Esophagus muscularis mucosa (tissue), 4 donors: ENCODE data around the gene UCHL5.

Experiments used
- EP300 ChIP-seq: sonication (generic); formaldehyde crosslinking; IDR thresholded peaks from one replicate; pipeline ENCODE4 v1.6.1; 2017; ENCODE audit warnings: antibody characterized with exemption
- POLR2A ChIP-seq: fragments of 450-650 bp; IDR thresholded peaks from one replicate; pipeline ENCODE4 v1.6.1; 2017; ENCODE audit warnings: antibody characterized with exemption, moderate library complexity, mild to moderate bottlenecking, low read depth
- POLR2AphosphoS5 ChIP-seq, 2 donors: sonication (generic); formaldehyde crosslinking; IDR thresholded peaks; one replicate each; pipeline ENCODE4 v1.6.1; 2017; ENCODE audit warnings: antibody characterized with exemption in 2 of 2
- TF ChIP-seq, protein P1 (sequence below), 3 experiments: fragments of 200-600 bp in 2 of 3; fragments of 450-650 bp in 1 of 3; sonication (generic) in 2 of 3; IDR thresholded peaks; one replicate each; pipeline ENCODE4 v1.5.1; 2017 to 2019; ENCODE audit warnings: antibody characterized with exemption in 3 of 3, mild to moderate bottlenecking in 2 of 3, moderate library complexity in 1 of 3

DNA sequence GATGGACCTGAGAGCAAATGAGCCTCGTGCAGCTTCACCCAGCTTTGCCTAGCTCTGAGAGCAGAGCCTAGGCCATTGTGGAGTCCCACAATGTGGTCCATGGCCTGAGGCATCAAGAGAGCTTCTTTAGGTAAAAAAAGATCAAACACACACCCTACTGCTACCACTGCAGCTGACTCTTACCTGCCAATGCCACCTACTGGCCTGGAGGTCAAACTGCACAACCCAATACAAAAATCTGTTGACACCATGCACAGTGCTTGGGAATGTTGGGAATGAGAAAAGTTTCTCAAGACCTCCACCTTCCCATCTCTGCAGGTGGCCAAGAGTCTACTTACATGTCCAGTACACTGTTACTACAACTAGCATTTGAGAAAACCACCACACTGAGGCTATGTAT lies 60.6 kb downstream of the UCHL5 start:
- TF ChIP-seq, protein P1, sequence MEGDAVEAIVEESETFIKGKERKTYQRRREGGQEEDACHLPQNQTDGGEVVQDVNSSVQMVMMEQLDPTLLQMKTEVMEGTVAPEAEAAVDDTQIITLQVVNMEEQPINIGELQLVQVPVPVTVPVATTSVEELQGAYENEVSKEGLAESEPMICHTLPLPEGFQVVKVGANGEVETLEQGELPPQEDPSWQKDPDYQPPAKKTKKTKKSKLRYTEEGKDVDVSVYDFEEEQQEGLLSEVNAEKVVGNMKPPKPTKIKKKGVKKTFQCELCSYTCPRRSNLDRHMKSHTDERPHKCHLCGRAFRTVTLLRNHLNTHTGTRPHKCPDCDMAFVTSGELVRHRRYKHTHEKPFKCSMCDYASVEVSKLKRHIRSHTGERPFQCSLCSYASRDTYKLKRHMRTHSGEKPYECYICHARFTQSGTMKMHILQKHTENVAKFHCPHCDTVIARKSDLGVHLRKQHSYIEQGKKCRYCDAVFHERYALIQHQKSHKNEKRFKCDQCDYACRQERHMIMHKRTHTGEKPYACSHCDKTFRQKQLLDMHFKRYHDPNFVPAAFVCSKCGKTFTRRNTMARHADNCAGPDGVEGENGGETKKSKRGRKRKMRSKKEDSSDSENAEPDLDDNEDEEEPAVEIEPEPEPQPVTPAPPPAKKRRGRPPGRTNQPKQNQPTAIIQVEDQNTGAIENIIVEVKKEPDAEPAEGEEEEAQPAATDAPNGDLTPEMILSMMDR (IDR thresholded peaks at IDR 0.05) = peak in 1 of 3 experiments; percentile 35
- TF ChIP-seq POLR2AphosphoS5 (IDR thresholded peaks at IDR 0.05) (no peak), POLR2A (no peak), EP300 (no peak)
